ENCODE data around the gene KCNC1. TPM values are rescaled to one million over a fixed set of nuclear protein-coding genes. Genes with fewer than 3 reads are reported as not detected.

The KCNC1 gene
- total RNA-seq, 1 experiment from 2014 or later, result 0.04 TPM

DNA sequence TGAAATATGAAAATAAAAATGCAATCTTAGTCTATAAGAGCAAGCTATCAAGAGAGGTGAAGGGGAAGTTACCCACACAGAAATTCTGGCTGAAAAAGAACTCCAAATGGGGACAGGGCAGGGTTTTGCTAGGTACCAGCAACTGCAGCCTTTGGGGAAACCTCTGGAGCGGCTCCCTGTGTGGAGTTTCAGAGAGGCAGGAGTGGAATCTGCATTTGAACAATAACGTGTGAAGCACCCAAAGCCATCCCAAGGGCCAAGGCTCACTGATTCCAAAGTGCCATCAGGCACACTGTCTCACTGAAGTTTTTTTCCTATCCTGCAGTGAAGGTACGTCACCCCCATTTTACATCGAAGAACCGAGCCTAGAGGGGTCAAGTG, 87.8 kb downstream of the KCNC1 start:
- peaks cover 12 to 15% of the 10 kb centered on the region in 2 experiments for H3K4me1 Mint-ChIP-seq
- no peaks in the 10 kb centered on the region for H3K27me3 ChIP-seq (ENCODE audit: insufficient read depth, low read length)
- WGBS (ENCODE audit: extremely low coverage, insufficient read length, low lambda C conversion rate), result no CpG with 5 or more reads among the region's 5 CpGs
- no peaks in the 10 kb centered on the region for H3K36me3 Mint-ChIP-seq (ENCODE audit: insufficient read depth in 1 of 3, low read depth in 3 of 3)
- H2AK5ac ChIP-seq (ENCODE audit: insufficient read length, low read length), result no peak overlapping the region
- H3K4me3 Mint-ChIP-seq, result no peak overlapping the region
- no peak overlapping the region for H3K4me2 ChIP-seq (ENCODE audit: insufficient read depth, insufficient read length, low read length)
- H3K27ac ChIP-seq (ENCODE audit: insufficient read length, low read depth, low read length), result no peak overlapping the region
- H3K9me3 Mint-ChIP-seq, result no peaks in the 10 kb centered on the region
- no peak overlapping the region for H3K56ac ChIP-seq (ENCODE audit: insufficient read length, low read depth, low read length)
- H3K9ac ChIP-seq (ENCODE audit: extremely low read depth, insufficient read length, low read length), result no peak overlapping the region
- no peak for DNase-seq
- H4K8ac ChIP-seq (replicated peaks; ENCODE audit: insufficient read length, low read depth, low read length), result no peak overlapping the region
- H3T11ph ChIP-seq (ENCODE audit: low read length), result no peak overlapping the region
- H3K79me1 ChIP-seq (ENCODE audit: insufficient read depth, low read depth, low read length, poor library complexity, severe bottlenecking), result no peaks in the 10 kb centered on the region
- no peaks in the 10 kb centered on the region for H3K79me2 ChIP-seq (ENCODE audit: insufficient read depth, low read length)
- no peaks in the 10 kb centered on the region; the same call in 1 of the 2 replicates for H3K27me3 Mint-ChIP-seq (ENCODE audit: low read depth)
- no peak overlapping the region for H2BK15ac ChIP-seq (ENCODE audit: low read depth, low read length)
- H2BK120ac ChIP-seq (ENCODE audit: low read depth, low read length, poor library complexity, severe bottlenecking), result no peak overlapping the region
- no peak overlapping the region for H2AFZ ChIP-seq (ENCODE audit: low read length)
- no peaks in the 10 kb centered on the region for H3K9me3 ChIP-seq (ENCODE audit: control insufficient read depth, low read depth, low read length)
- no peak overlapping the region for H3K27ac Mint-ChIP-seq
- no peak overlapping the region for H4K5ac ChIP-seq (ENCODE audit: insufficient read length, low read depth, low read length)
- H4K20me1 ChIP-seq (ENCODE audit: control insufficient read depth, insufficient read depth, insufficient read length), result no peaks in the 10 kb centered on the region
- no peak overlapping the region for H4K91ac ChIP-seq (ENCODE audit: insufficient read length, low read depth, low read length)
- H3K23ac ChIP-seq (ENCODE audit: insufficient read length, low read depth, low read length), result no peak overlapping the region
- H3K14ac ChIP-seq (ENCODE audit: insufficient read depth, low read length), result no peak overlapping the region
- no peaks in the 10 kb centered on the region; the same call in 1 of the 2 replicates for H3K4me1 ChIP-seq (ENCODE audit: insufficient read depth, low read length)
- H2BK12ac ChIP-seq (ENCODE audit: insufficient read length, low read depth, low read length), result no peak overlapping the region
- H2BK5ac ChIP-seq (ENCODE audit: insufficient read length, low read length), result no peak overlapping the region
- TF ChIP-seq CTCF (conservative IDR thresholded peaks at IDR 0.05), result no peak
- H2BK20ac ChIP-seq (ENCODE audit: low read depth, low read length, poor library complexity, severe bottlenecking), result no peak overlapping the region
- no peak overlapping the region for H3K18ac ChIP-seq (ENCODE audit: insufficient read length, low read depth, low read length)
- H3K4ac ChIP-seq (ENCODE audit: low read depth, low read length), result no peak overlapping the region
- no peaks in the 10 kb centered on the region for H3K23me2 ChIP-seq (ENCODE audit: insufficient read length, low read depth, low read length, poor library complexity, severe bottlenecking)
